ENCODE measurements around the gene AP4E1.
"Not testable (repeated sequence)": the region's sequence is repeated elsewhere in the genome, so short reads cannot be mapped to it uniquely, and the experiment has no call there.

AP4E1 gene

DNA sequence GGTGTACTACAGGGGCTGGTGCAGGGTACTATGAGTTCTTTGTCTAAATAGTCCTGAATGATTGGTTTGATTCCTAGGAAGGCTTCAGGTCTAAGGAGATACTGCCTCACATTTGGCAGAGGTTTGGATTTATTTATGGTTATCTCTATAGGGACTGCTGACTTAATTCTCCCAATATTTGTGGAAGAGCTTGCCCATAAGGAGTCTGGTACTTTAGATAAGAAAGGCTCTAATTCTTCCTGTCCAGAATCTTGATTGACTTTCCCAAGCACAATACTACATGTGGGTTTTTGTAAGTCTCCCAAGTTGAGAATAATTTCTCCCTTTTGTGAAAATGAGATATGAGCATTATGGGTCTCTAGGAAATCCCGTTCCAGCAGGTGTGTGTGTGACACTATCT lies 36.7 kb upstream of the AP4E1 start:
- TF ChIP-seq, protein P1, sequence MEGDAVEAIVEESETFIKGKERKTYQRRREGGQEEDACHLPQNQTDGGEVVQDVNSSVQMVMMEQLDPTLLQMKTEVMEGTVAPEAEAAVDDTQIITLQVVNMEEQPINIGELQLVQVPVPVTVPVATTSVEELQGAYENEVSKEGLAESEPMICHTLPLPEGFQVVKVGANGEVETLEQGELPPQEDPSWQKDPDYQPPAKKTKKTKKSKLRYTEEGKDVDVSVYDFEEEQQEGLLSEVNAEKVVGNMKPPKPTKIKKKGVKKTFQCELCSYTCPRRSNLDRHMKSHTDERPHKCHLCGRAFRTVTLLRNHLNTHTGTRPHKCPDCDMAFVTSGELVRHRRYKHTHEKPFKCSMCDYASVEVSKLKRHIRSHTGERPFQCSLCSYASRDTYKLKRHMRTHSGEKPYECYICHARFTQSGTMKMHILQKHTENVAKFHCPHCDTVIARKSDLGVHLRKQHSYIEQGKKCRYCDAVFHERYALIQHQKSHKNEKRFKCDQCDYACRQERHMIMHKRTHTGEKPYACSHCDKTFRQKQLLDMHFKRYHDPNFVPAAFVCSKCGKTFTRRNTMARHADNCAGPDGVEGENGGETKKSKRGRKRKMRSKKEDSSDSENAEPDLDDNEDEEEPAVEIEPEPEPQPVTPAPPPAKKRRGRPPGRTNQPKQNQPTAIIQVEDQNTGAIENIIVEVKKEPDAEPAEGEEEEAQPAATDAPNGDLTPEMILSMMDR (IDR thresholded peaks at IDR 0.05; ENCODE audit: insufficient read depth, low read length, poor library complexity, severe bottlenecking): no peak
- no peak overlapping the region for H3K4me3 ChIP-seq (replicated peaks; ENCODE audit: low read depth, low read length)
- no peak for DNase-seq (ENCODE audit: extremely low read depth, insufficient read length)
- H3K36me3 ChIP-seq (ENCODE audit: control insufficient read depth, insufficient read depth, low read length): no peaks in the 10 kb centered on the region
- H3K27me3 ChIP-seq (replicated peaks; ENCODE audit: control insufficient read depth, insufficient read depth, low read length): no peaks in the 10 kb centered on the region

DNA sequence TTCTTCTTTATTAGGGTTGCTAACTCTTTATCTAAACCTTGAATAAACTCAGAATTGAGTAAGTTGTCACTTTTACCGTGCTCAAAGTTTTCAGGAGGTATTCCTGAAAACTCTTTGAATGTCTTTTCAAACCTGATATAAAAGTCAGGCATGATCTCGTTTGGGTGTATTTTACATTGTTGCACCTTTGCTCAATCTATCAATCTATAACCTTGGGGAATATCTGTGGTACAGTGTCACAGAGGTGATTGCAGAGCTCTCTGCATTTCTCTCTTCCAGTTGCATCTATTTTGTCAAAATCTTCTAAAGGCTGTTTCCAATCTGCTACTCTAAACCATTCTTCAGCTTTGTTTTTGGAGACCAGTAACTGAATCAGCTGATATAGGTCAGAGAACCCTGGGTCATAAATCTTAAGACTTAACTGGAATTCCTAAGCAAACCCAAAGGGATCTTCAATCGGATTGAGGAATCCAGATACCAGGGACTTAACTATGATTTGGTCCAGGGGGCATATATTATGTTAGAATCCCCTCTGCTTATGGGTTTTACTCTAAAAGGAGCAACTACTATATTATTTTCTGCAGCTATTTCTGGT lies 35.6 kb upstream of the AP4E1 start:
- H3K36me3 ChIP-seq (ENCODE audit: control insufficient read depth, insufficient read depth, low read length): no peaks in the 10 kb centered on the region
- H3K4me3 ChIP-seq (replicated peaks; ENCODE audit: low read depth, low read length): no peak overlapping the region
- TF ChIP-seq, protein P1 (IDR thresholded peaks at IDR 0.05; ENCODE audit: insufficient read depth, low read length, poor library complexity, severe bottlenecking): no peak
- DNase-seq (ENCODE audit: extremely low read depth, insufficient read length): no peak
- H3K27me3 ChIP-seq (replicated peaks; ENCODE audit: control insufficient read depth, insufficient read depth, low read length): no peaks in the 10 kb centered on the region

GRCh38 chr15:50873935-50874361 lies 34.5 kb upstream of the AP4E1 start:
- TF ChIP-seq, protein P1 (IDR thresholded peaks at IDR 0.05; ENCODE audit: insufficient read depth, low read length, poor library complexity, severe bottlenecking): no peak
- Histone ChIP-seq H3K36me3 (ENCODE audit: control insufficient read depth, insufficient read depth, low read length) (no peaks in the 10 kb centered on the region), H3K4me3 (replicated peaks; ENCODE audit: low read depth, low read length) (no peak overlapping the region; the same call in 1 of the 2 replicates), H3K27me3 (replicated peaks; ENCODE audit: control insufficient read depth, insufficient read depth, low read length) (no peaks in the 10 kb centered on the region)
- DNase-seq (ENCODE audit: extremely low read depth, insufficient read length): no peak

GRCh38 chr15:50875238-50875637 lies 33.2 kb upstream of the AP4E1 start:
- DNase-seq (ENCODE audit: extremely low read depth, insufficient read length): not testable (repeated sequence)

GRCh38 chr15:50876260-50876988 lies 32.1 kb upstream of the AP4E1 start:
- H3K4me3 ChIP-seq (replicated peaks; ENCODE audit: low read depth, low read length): peak overlapping the region; percentile 62
- no peaks in the 10 kb centered on the region for H3K36me3 ChIP-seq (ENCODE audit: control insufficient read depth, insufficient read depth, low read length)
- DNase-seq (ENCODE audit: extremely low read depth, insufficient read length): peak; percentile 38
- H3K27me3 ChIP-seq (replicated peaks; ENCODE audit: control insufficient read depth, insufficient read depth, low read length): no peaks in the 10 kb centered on the region
- TF ChIP-seq, protein P1 (IDR thresholded peaks at IDR 0.05; ENCODE audit: insufficient read depth, low read length, poor library complexity, severe bottlenecking): no peak

More at GRCh38 chr15:50875238-50875637, 33.2 kb upstream of the AP4E1 start:
- not testable (repeated sequence) for H3K36me3 ChIP-seq (ENCODE audit: control insufficient read depth, insufficient read depth, low read length); H3K4me3 ChIP-seq (replicated peaks; ENCODE audit: low read depth, low read length); H3K27me3 ChIP-seq (replicated peaks; ENCODE audit: control insufficient read depth, insufficient read depth, low read length)

- Histone ChIP-seq H3K4me3 (replicated peaks; ENCODE audit: low read depth, low read length) (peak overlapping the region; percentile 62), H3K36me3 (ENCODE audit: control insufficient read depth, insufficient read depth, low read length) (no peaks in the 10 kb centered on the region), H3K27me3 (replicated peaks; ENCODE audit: control insufficient read depth, insufficient read depth, low read length) (no peaks in the 10 kb centered on the region)
- DNase-seq (ENCODE audit: extremely low read depth, insufficient read length): peak; percentile 30
- TF ChIP-seq, protein P1 (IDR thresholded peaks at IDR 0.05; ENCODE audit: insufficient read depth, low read length, poor library complexity, severe bottlenecking): peak; percentile 95
Observed at GRCh38 chr15:50876989-50877360, 31.5 kb upstream of the AP4E1 start.

Measured in GM06990 (cell line).